Stomach (tissue), 4 donors: Measurements from ENCODE around the gene C5.

ENCODE experiments used
- POLR2A ChIP-seq, 4 donors: fragments of 450-650 bp; IDR thresholded peaks; one replicate each; pipeline ENCODE4 v1.6.1; 2016; ENCODE audit warnings: antibody characterized with exemption in 4 of 4, control low read depth in 2 of 4, mild to moderate bottlenecking in 1 of 4, moderate library complexity in 1 of 4
- POLR2AphosphoS5 ChIP-seq, 3 donors: sonication (generic); formaldehyde crosslinking; IDR thresholded peaks; one replicate each; pipeline ENCODE4 v1.6.1; 2016; ENCODE audit warnings: antibody characterized with exemption in 3 of 3
- TF ChIP-seq, protein P1 (sequence below), 7 experiments: fragments of 450-650 bp in 4 of 7; fragments of 200-600 bp in 3 of 7; sonication (generic) in 3 of 7; IDR thresholded peaks; one replicate each; pipeline ENCODE4 v1.5.1; 2016 to 2019; ENCODE audit warnings: antibody characterized with exemption in 7 of 7, control low read depth in 2 of 7, mild to moderate bottlenecking in 1 of 7

DNA sequence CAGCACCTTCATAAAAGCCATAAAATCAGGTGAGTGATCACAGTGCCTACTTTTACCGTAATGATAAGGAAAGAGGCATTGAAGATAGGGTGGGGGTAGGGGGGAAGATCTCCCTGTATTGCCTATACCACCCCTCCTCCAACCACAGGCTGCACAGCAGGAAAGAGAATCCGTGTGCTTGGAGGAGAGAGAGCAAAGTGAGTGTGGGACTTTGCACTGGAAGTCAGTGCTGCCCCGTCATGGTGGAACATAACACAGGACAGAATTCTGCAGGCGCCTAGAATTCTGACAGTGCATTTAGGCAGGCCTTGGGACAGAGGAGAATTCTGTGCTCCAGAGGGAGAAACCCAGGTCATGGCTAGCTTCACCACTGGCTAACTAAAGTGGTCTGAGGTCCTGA, 3.5 kb upstream of the C5 start:
- TF ChIP-seq, protein P1, sequence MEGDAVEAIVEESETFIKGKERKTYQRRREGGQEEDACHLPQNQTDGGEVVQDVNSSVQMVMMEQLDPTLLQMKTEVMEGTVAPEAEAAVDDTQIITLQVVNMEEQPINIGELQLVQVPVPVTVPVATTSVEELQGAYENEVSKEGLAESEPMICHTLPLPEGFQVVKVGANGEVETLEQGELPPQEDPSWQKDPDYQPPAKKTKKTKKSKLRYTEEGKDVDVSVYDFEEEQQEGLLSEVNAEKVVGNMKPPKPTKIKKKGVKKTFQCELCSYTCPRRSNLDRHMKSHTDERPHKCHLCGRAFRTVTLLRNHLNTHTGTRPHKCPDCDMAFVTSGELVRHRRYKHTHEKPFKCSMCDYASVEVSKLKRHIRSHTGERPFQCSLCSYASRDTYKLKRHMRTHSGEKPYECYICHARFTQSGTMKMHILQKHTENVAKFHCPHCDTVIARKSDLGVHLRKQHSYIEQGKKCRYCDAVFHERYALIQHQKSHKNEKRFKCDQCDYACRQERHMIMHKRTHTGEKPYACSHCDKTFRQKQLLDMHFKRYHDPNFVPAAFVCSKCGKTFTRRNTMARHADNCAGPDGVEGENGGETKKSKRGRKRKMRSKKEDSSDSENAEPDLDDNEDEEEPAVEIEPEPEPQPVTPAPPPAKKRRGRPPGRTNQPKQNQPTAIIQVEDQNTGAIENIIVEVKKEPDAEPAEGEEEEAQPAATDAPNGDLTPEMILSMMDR (IDR thresholded peaks at IDR 0.05), result no peak
- TF ChIP-seq POLR2A (IDR thresholded peaks at IDR 0.05) (no peak), POLR2AphosphoS5 (IDR thresholded peaks at IDR 0.05) (no peak)
